CD4-positive, alpha-beta memory T cell (primary cell): ENCODE results near the gene RPEL1. TPM values are rescaled to one million over a fixed set of nuclear protein-coding genes. Genes with fewer than 3 reads are reported as not detected.
"Not testable (repeated sequence)": the region's sequence is repeated elsewhere in the genome, so short reads cannot be mapped to it uniquely, and the experiment has no call there.

Experiments used
- CTCF ChIA-PET: fragments of 350-600 bp; sonication (Branson Sonifier 250); formaldehyde crosslinking; loops from one replicate; lab custom pipeline; 2021; ENCODE audit warnings: inconsistent platforms; ENCODE audit not compliant: partially characterized antibody; lab: Charles Lee
- POLR2A ChIA-PET: fragments of 350-600 bp; sonication (Branson Sonifier 250); formaldehyde crosslinking; loops from one replicate; lab custom pipeline; 2021; ENCODE audit not compliant: partially characterized antibody; lab: Charles Lee
- DNase-seq, 5 donors: peaks; one replicate each; pipeline versions ENCODE4 v3.0.0 to v3.0.0-alpha.2; 2020 to 2022; ENCODE audit warnings: mixed read lengths in 1 of 5
- H3K27ac ChIP-seq: one replicate; pipeline ENCODE4 v1.7.0; 2013; ENCODE audit warnings: low read depth, low read length
- H3K27me3 ChIP-seq: 2 replicates; pipeline ENCODE4 v1.7.0; 2013; ENCODE audit warnings: mild to moderate bottlenecking, low read length, moderate library complexity; ENCODE audit not compliant: insufficient read depth
- H3K36me3 ChIP-seq: 2 replicates; pipeline ENCODE4 v1.7.0; 2013; ENCODE audit warnings: mild to moderate bottlenecking, low read length, moderate library complexity; ENCODE audit not compliant: insufficient read depth
- H3K4me1 ChIP-seq: 2 replicates; pipeline ENCODE4 v1.7.0; 2013; ENCODE audit warnings: mild to moderate bottlenecking, low read length, moderate library complexity; ENCODE audit not compliant: insufficient read depth
- H3K4me3 ChIP-seq, 2 donors: one replicate each; pipeline ENCODE4 v1.7.0; 2013; ENCODE audit warnings: low read length in 2 of 2, mild to moderate bottlenecking in 1 of 2
- H3K9me3 ChIP-seq, 2 donors: one replicate each; pipeline ENCODE4 v1.7.0; 2013; ENCODE audit warnings: low read length in 2 of 2, control low read depth in 1 of 2; ENCODE audit not compliant: control insufficient read depth in 1 of 2
- H3K27ac Mint-ChIP-seq, 7 donors: one replicate each; pipeline ENCODE4 v1.8.0; 2020 to 2021; ENCODE audit warnings: mixed read lengths in 7 of 7, mild to moderate bottlenecking in 6 of 7, inconsistent platforms in 3 of 7, moderate library complexity in 3 of 7
- H3K27me3 Mint-ChIP-seq, 2 donors: one replicate each; pipeline ENCODE4 v1.8.0; 2020 to 2021; ENCODE audit warnings: mixed read lengths in 2 of 2
- H3K36me3 Mint-ChIP-seq, 2 donors: one replicate each; pipeline ENCODE4 v1.8.0; 2020 to 2021; ENCODE audit warnings: mixed read lengths in 2 of 2, inconsistent platforms in 1 of 2, mild to moderate bottlenecking in 1 of 2
- H3K4me1 Mint-ChIP-seq, 4 donors: one replicate each; pipeline ENCODE4 v1.8.0; 2020 to 2021; ENCODE audit warnings: mixed read lengths in 4 of 4, mild to moderate bottlenecking in 1 of 4
- H3K4me3 Mint-ChIP-seq, 8 donors: one replicate each; pipeline ENCODE4 v1.8.0; 2020 to 2021; ENCODE audit warnings: mixed read lengths in 8 of 8, mild to moderate bottlenecking in 7 of 8, moderate library complexity in 6 of 8, inconsistent platforms in 3 of 8
- H3K9me3 Mint-ChIP-seq, 8 donors: one replicate each; pipeline ENCODE4 v1.8.0; 2020 to 2021; ENCODE audit warnings: mixed read lengths in 8 of 8, mild to moderate bottlenecking in 5 of 8, inconsistent platforms in 3 of 8, moderate library complexity in 1 of 8
- intact Hi-C: fragments of 100-400 bp; cut with micrococcal nuclease; formaldehyde crosslinking; loops from one replicate; pipeline ENCODE4 v1.15.1; 2023
- polyA plus RNA-seq, 2 donors: library from polyadenylated mRNA; unstranded; fragments of 300-500 nt; fragmentation: Illumina TruSeq; gene quantifications; one replicate each; pipeline ENCODE4 v1.2.3, GENCODE V29; 2021
- total RNA-seq, 2 experiments: library from RNA; stranded (reverse); gene quantifications; one replicate each; pipeline ENCODE4 v1.2.3, GENCODE V29; 2021

The RPEL1 gene
- total and polyA plus RNA-seq, 4 experiments from 2014 or later: not detected

- no peaks in the 10 kb centered on the region for H3K27me3 ChIP-seq
- Mint-ChIP-seq H3K9me3 (peaks cover 0 to 16% (median 12%) of the 10 kb centered on the region in 8 donors), H3K4me3 (no peak overlapping the region), H3K4me1 (no peaks in the 10 kb centered on the region), H3K27ac (no peak overlapping the region), H3K36me3 (peaks cover 5 to 6% of the 10 kb centered on the region in 2 donors), H3K27me3 (peaks cover 6 to 8% of the 10 kb centered on the region in 2 donors)
- H3K27ac ChIP-seq: no peak overlapping the region
- peaks cover 0 to 3% of the 10 kb centered on the region in 2 donors for H3K9me3 ChIP-seq
- ChIA-PET POLR2A (no interaction called here), CTCF (no interaction called here)
- intact Hi-C loops: no loop called here
- no peak for DNase-seq
- no peaks in the 10 kb centered on the region for H3K36me3 ChIP-seq
- H3K4me1 ChIP-seq: no peaks in the 10 kb centered on the region
- no peak overlapping the region for H3K4me3 ChIP-seq
Observed at GRCh38 chr10:103215601-103216000, 30.1 kb upstream of the RPEL1 start.

GRCh38 chr10:103216362-103216761 lies 29.3 kb upstream of the RPEL1 start:
- H3K4me3 Mint-ChIP-seq, H3K27ac ChIP-seq, H3K27me3 Mint-ChIP-seq, H3K27me3 ChIP-seq, intact Hi-C loops, H3K4me1 ChIP-seq, DNase-seq, POLR2A ChIA-PET, H3K9me3 ChIP-seq, H3K36me3 ChIP-seq, H3K4me1 Mint-ChIP-seq, H3K36me3 Mint-ChIP-seq, H3K27ac Mint-ChIP-seq, H3K4me3 ChIP-seq, CTCF ChIA-PET: not testable (repeated sequence)
- peaks cover 0 to 16% (median 11%) of the 10 kb centered on the region in 8 donors for H3K9me3 Mint-ChIP-seq

- Mint-ChIP-seq H3K4me3 (no peak overlapping the region), H3K36me3 (peaks cover 6 to 17% of the 10 kb centered on the region in 2 donors), H3K27me3 (peaks cover 2 to 3% of the 10 kb centered on the region in 2 donors), H3K4me1 (no peaks in the 10 kb centered on the region), H3K27ac (no peak overlapping the region), H3K9me3 (peaks cover 5 to 26% (median 18%) of the 10 kb centered on the region in 8 donors)
- ChIA-PET POLR2A (no interaction called here), CTCF (no interaction called here)
- DNase-seq: no peak
- Histone ChIP-seq H3K4me3 (no peak overlapping the region), H3K4me1 (no peaks in the 10 kb centered on the region), H3K27me3 (no peaks in the 10 kb centered on the region), H3K36me3 (no peaks in the 10 kb centered on the region), H3K27ac (no peak overlapping the region), H3K9me3 (peaks cover 0 to 4% of the 10 kb centered on the region in 2 donors)
- intact Hi-C loops: no loop called here
Observed at GRCh38 chr10:103224133-103224532, 21.6 kb upstream of the RPEL1 start.

GRCh38 chr10:103224721-103225120 lies 21.0 kb upstream of the RPEL1 start:
- DNase-seq, H3K4me1 Mint-ChIP-seq, H3K27ac ChIP-seq, H3K36me3 ChIP-seq, H3K4me1 ChIP-seq, H3K27me3 Mint-ChIP-seq, H3K27ac Mint-ChIP-seq, POLR2A ChIA-PET, CTCF ChIA-PET, H3K4me3 Mint-ChIP-seq, H3K27me3 ChIP-seq, intact Hi-C loops, H3K4me3 ChIP-seq, H3K9me3 ChIP-seq: not testable (repeated sequence)
- peaks cover 5 to 26% (median 18%) of the 10 kb centered on the region in 8 donors for H3K9me3 Mint-ChIP-seq
- H3K36me3 Mint-ChIP-seq: peaks cover 6 to 17% of the 10 kb centered on the region in 2 donors

- Mint-ChIP-seq H3K36me3 (peaks cover 6 to 17% of the 10 kb centered on the region in 2 donors), H3K4me1 (no peaks in the 10 kb centered on the region), H3K4me3 (no peak overlapping the region), H3K27me3 (peaks cover 2 to 3% of the 10 kb centered on the region in 2 donors), H3K9me3 (peaks cover 5 to 26% (median 18%) of the 10 kb centered on the region in 8 donors), H3K27ac (peak overlapping the region in 1 of 7 donors; percentile 53)
- H3K36me3 ChIP-seq: no peaks in the 10 kb centered on the region
- H3K4me3 ChIP-seq: no peak overlapping the region
- no peak for DNase-seq
- intact Hi-C loops: no loop called here
- CTCF ChIA-PET: no interaction called here
- POLR2A ChIA-PET: no interaction called here
- H3K27ac ChIP-seq: no peak overlapping the region
- peaks cover 0 to 4% of the 10 kb centered on the region in 2 donors for H3K9me3 ChIP-seq
- no peaks in the 10 kb centered on the region for H3K4me1 ChIP-seq
- H3K27me3 ChIP-seq: no peaks in the 10 kb centered on the region
Observed at GRCh38 chr10:103225939-103226338, 19.7 kb upstream of the RPEL1 start.

- H3K4me3 Mint-ChIP-seq: no peak overlapping the region
- DNase-seq: no peak
- no peaks in the 10 kb centered on the region for H3K4me1 Mint-ChIP-seq
- CTCF ChIA-PET: interaction anchor here (3.3 kb wide), 1 partner anchor 17 kb away, joined by 11 read pairs; no protein-coding TSS in a partner anchor
- Histone ChIP-seq H3K27me3 (no peaks in the 10 kb centered on the region), H3K9me3 (peaks cover 0 to 4% of the 10 kb centered on the region in 2 donors), H3K27ac (no peak overlapping the region), H3K4me1 (no peaks in the 10 kb centered on the region), H3K36me3 (no peaks in the 10 kb centered on the region), H3K4me3 (no peak overlapping the region)
- H3K9me3 Mint-ChIP-seq: peaks cover 2 to 23% (median 15%) of the 10 kb centered on the region in 8 donors
- POLR2A ChIA-PET: no interaction called here
- intact Hi-C loops: no loop called here
- H3K36me3 Mint-ChIP-seq: peaks cover 6 to 13% of the 10 kb centered on the region in 2 donors
- peaks cover under 1 to 2% of the 10 kb centered on the region in 2 donors for H3K27me3 Mint-ChIP-seq
- H3K27ac Mint-ChIP-seq: no peak overlapping the region
Observed at GRCh38 chr10:103227416-103227815, 18.3 kb upstream of the RPEL1 start.

GRCh38 chr10:103231047-103231551 lies 14.6 kb upstream of the RPEL1 start:
- Mint-ChIP-seq H3K27ac (no peak overlapping the region), H3K9me3 (no peaks in the 10 kb centered on the region), H3K4me1 (no peaks in the 10 kb centered on the region), H3K27me3 (peaks cover 1 to 3% of the 10 kb centered on the region in 2 donors), H3K36me3 (no peaks in the 10 kb centered on the region), H3K4me3 (no peak overlapping the region)
- CTCF ChIA-PET: interaction anchor here (1.3 to 1.9 kb wide), 2 partner anchors 14 to 314 kb away, joined by 3 to 5 read pairs; no protein-coding TSS in a partner anchor
- H3K27me3 ChIP-seq: no peaks in the 10 kb centered on the region
- intact Hi-C loops: no loop called here
- no peak overlapping the region for H3K27ac ChIP-seq
- H3K9me3 ChIP-seq: no peaks in the 10 kb centered on the region
- no peak for DNase-seq
- POLR2A ChIA-PET: no interaction called here
- no peak overlapping the region for H3K4me3 ChIP-seq
- H3K36me3 ChIP-seq: no peaks in the 10 kb centered on the region
- H3K4me1 ChIP-seq: no peaks in the 10 kb centered on the region
